Measurements from ENCODE around the gene KDM5A.
"Not testable (repeated sequence)": the region's sequence is repeated elsewhere in the genome, so short reads cannot be mapped to it uniquely, and the experiment has no call there.

The KDM5A gene

DNA sequence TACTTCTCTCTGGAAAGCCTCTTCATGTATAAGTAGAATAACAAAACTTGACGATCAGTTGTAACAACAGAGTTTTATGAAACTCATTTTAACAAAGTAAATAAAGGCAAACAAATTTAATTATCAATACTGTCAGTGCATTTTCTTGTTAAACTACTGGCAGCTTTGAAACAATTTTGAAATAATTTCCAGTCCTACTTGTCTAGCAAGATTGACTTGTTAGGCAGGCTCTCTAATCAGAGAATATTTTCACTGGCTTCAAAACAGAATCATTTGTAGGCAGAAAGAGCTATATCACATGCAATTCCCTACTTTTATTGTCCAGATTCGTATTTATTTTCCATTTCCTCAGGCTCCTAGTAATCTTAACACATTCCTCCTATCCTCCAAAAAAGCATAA lies 80.6 kb downstream of the KDM5A start:
- H3K9me3 Mint-ChIP-seq: no peaks in the 10 kb centered on the region
- intact Hi-C loops (cut with micrococcal nuclease): loop anchor here (10.0 kb wide), 1 partner anchor 576 kb away; no protein-coding TSS in a partner anchor
- no peaks in the 10 kb centered on the region for H3K4me1 Mint-ChIP-seq (ENCODE audit: low read depth)
- peaks cover 98% of the 10 kb centered on the region for H3K36me3 Mint-ChIP-seq (ENCODE audit: low read depth)
- no peak overlapping the region for H3K27ac Mint-ChIP-seq
- H3K27me3 Mint-ChIP-seq: no peaks in the 10 kb centered on the region
- H3K4me3 Mint-ChIP-seq: no peak overlapping the region

DNA sequence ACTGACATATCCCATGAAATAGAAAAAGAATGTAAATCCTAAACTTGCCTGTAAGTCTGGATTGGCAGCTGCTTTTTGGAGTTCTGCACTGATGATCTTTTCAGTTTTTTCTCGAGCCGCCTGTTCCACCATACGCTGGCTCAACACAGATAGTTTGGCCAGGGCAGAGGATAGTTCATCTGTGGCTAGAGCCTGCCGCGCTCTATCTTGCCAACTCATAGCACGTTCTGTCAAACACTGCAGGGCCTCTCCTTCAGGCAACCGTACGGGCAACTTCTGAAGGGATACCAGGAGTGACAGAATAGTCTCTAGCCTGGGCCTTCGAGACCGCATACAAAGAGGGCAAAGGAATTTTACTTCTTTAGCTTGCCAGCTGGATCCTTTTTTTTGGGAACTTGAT lies 81.7 kb downstream of the KDM5A start:
- H3K4me1 Mint-ChIP-seq (ENCODE audit: low read depth): no peaks in the 10 kb centered on the region
- no peaks in the 10 kb centered on the region for H3K27me3 Mint-ChIP-seq
- peaks cover 100% of the 10 kb centered on the region for H3K36me3 Mint-ChIP-seq (ENCODE audit: low read depth)
- H3K4me3 Mint-ChIP-seq: no peak overlapping the region
- intact Hi-C loops (cut with micrococcal nuclease): loop anchor here (10.0 kb wide), 1 partner anchor 577 kb away; no protein-coding TSS in a partner anchor
- peaks cover 4% of the 10 kb centered on the region for H3K9me3 Mint-ChIP-seq
- H3K27ac Mint-ChIP-seq: no peak overlapping the region

DNA sequence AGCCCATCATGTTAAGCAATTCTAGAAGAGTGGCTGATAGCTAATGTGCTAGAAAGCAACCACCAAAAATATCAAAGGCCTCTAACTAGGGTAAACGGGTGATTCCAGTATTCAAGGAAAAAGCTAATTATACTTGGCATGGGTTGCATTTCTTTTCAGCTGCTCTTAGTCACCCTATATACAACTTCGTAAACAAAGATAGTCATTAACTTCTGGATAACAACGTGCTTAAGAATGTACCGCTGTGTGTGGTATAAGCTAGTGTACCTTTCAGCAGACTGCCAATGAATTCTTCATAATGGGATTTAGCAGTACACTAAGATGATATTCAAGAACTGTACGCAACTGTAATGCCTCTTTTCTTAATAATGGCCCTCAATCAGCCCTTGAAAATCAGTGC lies 84.3 kb downstream of the KDM5A start:
- Mint-ChIP-seq H3K4me3 (no peak overlapping the region), H3K9me3 (peaks cover 17% of the 10 kb centered on the region), H3K27ac (no peak overlapping the region), H3K4me1 (ENCODE audit: low read depth) (peaks cover 12% of the 10 kb centered on the region), H3K27me3 (no peaks in the 10 kb centered on the region), H3K36me3 (ENCODE audit: low read depth) (peaks cover 100% of the 10 kb centered on the region)
- intact Hi-C loops (cut with micrococcal nuclease): loop anchor here (10.0 kb wide), 1 partner anchor 580 kb away; no protein-coding TSS in a partner anchor

DNA sequence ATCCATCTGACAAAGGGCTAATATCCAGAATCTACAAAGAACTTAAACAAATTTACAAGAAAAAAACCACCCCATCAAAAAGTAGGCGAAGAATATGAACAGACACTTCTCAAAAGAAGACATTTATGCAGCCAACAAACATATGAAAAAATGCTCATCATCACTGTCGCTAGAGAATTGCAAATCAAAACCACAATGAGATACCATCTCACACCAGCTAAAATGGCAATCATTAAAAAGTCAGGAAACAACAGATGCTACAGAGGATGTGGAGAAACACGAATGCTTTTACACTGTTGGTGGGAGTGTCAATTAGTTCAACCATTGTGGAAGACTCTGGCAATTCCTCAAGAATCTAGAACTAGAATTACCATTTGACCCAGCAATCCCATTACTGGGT lies 86.4 kb downstream of the KDM5A start:
- not testable (repeated sequence) for H3K27ac Mint-ChIP-seq, H3K4me3 Mint-ChIP-seq, H3K27me3 Mint-ChIP-seq
- intact Hi-C loops (cut with micrococcal nuclease): loop anchor here (10.0 kb wide), 1 partner anchor 582 kb away; no protein-coding TSS in a partner anchor
- Mint-ChIP-seq H3K9me3 (peaks cover 25% of the 10 kb centered on the region), H3K4me1 (ENCODE audit: low read depth) (peaks cover 21% of the 10 kb centered on the region), H3K36me3 (ENCODE audit: low read depth) (peaks cover 100% of the 10 kb centered on the region)

DNA sequence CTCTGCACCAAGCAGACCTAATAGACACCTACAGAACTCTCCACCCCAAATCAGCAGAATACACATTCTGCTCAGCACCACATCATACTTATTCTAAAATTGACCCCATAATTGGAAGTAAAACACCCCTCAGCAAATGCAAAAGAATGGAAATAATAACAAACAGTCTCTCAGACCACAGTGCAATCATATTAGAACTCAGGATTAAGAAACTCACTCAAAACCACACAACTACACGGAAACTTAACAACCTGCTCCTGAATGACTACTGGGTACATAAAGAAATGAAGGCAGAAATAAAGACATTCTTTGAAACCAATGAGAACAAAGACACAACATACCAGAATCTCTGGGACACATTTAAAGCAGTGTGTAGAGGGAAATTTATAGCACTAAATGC lies 89.0 kb downstream of the KDM5A start:
- Mint-ChIP-seq H3K9me3 (peaks cover 25% of the 10 kb centered on the region), H3K4me1 (ENCODE audit: low read depth) (peaks cover 22% of the 10 kb centered on the region), H3K36me3 (ENCODE audit: low read depth) (peaks cover 98% of the 10 kb centered on the region)
- H3K27me3 Mint-ChIP-seq, H3K27ac Mint-ChIP-seq, H3K4me3 Mint-ChIP-seq: not testable (repeated sequence)
- intact Hi-C loops (cut with micrococcal nuclease): loop anchor here (10.0 kb wide), 1 partner anchor 585 kb away; no protein-coding TSS in a partner anchor

DNA sequence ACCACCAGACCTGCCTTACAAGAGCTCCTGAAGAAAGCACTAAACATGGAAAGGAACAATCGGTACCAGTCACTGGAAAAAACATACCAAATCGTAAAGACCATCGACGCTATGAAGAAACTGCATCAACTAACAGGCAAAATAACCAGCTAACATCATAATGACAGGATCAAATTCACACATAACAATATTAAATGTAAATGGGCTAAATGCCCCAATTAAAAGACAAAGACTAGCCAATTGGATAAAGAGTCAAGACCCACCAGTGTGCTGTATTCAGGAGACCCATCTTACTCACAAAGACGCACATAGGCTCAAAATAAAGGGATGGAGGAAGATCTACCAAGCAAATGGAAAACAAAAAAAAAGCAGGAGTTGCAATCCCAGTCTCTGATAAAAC lies 89.6 kb downstream of the KDM5A start:
- H3K4me3 Mint-ChIP-seq; H3K27ac Mint-ChIP-seq; H3K27me3 Mint-ChIP-seq; intact Hi-C loops (cut with micrococcal nuclease): not testable (repeated sequence)
- Mint-ChIP-seq H3K36me3 (ENCODE audit: low read depth) (peaks cover 98% of the 10 kb centered on the region), H3K9me3 (peaks cover 25% of the 10 kb centered on the region), H3K4me1 (ENCODE audit: low read depth) (peaks cover 28% of the 10 kb centered on the region)

DNA sequence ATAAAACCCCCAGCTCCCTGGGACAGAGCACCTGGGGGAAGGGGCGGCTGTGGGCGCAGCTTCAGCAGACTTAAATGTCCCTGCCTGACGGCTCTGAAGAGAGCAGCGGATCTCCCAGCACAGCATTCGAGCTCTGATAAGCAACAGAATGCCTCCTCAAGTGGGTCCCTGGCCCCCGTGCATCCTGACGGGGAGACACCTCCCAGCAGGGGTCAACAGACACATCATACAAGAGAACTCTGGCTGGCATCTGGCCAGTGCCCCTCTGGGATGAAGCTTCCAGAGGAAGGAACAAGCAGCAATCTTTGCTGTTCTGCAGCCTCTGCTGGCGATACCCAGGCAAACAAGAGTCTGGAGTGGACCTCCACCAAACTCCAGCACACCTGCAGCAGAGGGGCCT lies 91.1 kb downstream of the KDM5A start:
- intact Hi-C loops (cut with micrococcal nuclease): not testable (repeated sequence)

DNA sequence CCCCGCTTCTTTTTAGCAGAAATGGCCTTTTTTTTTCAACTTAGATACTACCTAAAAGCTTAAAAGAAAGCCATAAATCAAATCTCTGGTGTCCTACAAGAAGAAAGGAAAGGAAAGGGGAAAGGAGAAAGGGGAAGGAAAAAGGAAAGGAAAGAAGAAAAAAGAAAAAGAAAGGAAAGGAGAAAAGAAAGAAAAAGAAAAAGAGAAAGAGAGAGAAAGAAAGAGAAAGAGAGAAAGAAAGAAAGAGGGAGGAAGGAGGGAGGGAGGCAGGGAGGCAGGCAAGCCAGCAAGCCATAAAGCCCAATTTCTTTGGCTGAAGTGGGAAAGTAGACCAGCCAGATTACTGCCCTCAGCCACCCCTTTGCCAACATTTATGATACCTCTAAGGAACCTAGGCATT lies 94.0 kb downstream of the KDM5A start:
- Mint-ChIP-seq H3K27ac (peak overlapping the region; percentile 4), H3K4me3 (no peak overlapping the region), H3K36me3 (ENCODE audit: low read depth) (peaks cover 94% of the 10 kb centered on the region), H3K9me3 (peaks cover 11% of the 10 kb centered on the region), H3K4me1 (ENCODE audit: low read depth) (peaks cover 26% of the 10 kb centered on the region), H3K27me3 (no peaks in the 10 kb centered on the region)
- intact Hi-C loops (cut with micrococcal nuclease): no loop called here

More for the DNA sequence above, 91.1 kb downstream of the KDM5A start:
- Mint-ChIP-seq H3K4me1 (ENCODE audit: low read depth) (peaks cover 33% of the 10 kb centered on the region), H3K36me3 (ENCODE audit: low read depth) (peaks cover 98% of the 10 kb centered on the region), H3K9me3 (peaks cover 25% of the 10 kb centered on the region)
- not testable (repeated sequence) for H3K27ac Mint-ChIP-seq, H3K4me3 Mint-ChIP-seq, H3K27me3 Mint-ChIP-seq

DNA sequence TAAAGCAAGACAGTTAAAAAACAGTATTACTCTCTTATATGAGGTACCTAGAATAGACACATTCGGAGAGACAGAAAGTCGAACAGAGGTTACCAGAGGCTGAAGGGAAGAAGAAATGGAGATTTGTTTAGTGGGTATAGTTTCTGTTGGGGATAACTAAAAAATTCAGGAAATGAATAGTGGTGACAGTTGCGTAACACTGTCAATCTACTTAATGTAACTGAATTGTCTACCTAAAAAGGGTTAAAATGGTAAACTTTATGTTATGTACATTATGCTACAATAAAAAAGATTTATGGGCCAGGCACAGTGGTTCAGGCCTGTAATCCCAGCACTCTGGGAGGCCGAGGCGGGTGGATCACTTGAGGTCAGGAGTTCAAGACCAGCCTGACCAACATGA lies 95.9 kb downstream of the KDM5A start:
- H3K36me3 Mint-ChIP-seq (ENCODE audit: low read depth): peaks cover 81% of the 10 kb centered on the region
- H3K9me3 Mint-ChIP-seq: no peaks in the 10 kb centered on the region
- no peak overlapping the region for H3K27ac Mint-ChIP-seq
- H3K27me3 Mint-ChIP-seq: no peaks in the 10 kb centered on the region
- peaks cover 16% of the 10 kb centered on the region for H3K4me1 Mint-ChIP-seq (ENCODE audit: low read depth)
- no peak overlapping the region for H3K4me3 Mint-ChIP-seq
- intact Hi-C loops (cut with micrococcal nuclease): no loop called here

DNA sequence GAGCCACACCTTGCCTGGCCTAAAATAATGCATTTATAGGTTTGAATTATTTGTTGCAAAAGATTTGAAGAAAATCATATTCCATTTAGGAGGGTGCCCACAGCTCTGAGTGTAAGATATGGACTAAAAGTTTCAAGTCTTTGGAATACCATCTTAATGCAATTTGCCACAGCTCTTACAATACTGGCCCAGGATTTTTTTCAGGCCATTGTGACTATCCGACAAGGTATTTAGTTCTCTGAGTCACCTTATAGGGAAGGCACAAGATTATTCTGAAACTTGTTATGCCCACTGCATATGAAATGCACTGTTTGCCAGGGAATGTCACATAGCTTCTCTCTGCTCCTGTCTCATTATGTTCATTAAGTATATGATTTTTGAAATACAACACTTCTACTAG lies 96.9 kb downstream of the KDM5A start:
- Mint-ChIP-seq H3K36me3 (ENCODE audit: low read depth) (peaks cover 83% of the 10 kb centered on the region), H3K9me3 (no peaks in the 10 kb centered on the region), H3K27me3 (no peaks in the 10 kb centered on the region), H3K27ac (no peak overlapping the region), H3K4me3 (no peak overlapping the region), H3K4me1 (ENCODE audit: low read depth) (peaks cover 24% of the 10 kb centered on the region)
- intact Hi-C loops (cut with micrococcal nuclease): no loop called here

DNA sequence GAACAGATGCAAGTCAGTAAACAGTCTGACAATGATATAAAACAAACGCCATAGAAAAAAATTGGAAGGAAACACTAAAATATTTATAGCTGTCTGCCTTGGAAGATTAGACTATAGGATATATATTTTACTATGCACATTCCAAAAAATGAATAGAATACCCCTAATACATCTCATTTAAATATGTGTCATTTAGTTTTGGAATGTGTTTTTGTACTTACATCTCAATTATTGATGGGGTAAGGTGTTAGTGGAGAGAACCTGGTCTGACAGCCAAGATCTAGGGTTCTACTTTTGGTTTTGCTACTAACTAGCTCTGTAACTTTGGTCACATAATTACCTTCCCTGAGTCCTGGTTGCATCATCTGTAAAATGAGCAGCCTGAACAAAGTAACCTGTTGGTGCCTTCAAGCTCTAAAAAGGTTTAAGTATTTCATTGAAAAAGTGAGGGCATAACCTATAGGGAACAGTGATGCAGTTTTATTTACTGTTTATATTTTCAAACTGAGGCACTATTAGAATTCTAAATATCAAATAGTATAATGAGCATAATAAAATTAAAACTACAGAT lies 97.9 kb downstream of the KDM5A start:
- intact Hi-C loops (cut with micrococcal nuclease): no loop called here
- Mint-ChIP-seq H3K4me3 (no peak overlapping the region), H3K36me3 (ENCODE audit: low read depth) (peaks cover 83% of the 10 kb centered on the region), H3K27ac (no peak overlapping the region), H3K27me3 (no peaks in the 10 kb centered on the region), H3K4me1 (ENCODE audit: low read depth) (peaks cover 26% of the 10 kb centered on the region), H3K9me3 (no peaks in the 10 kb centered on the region)

DNA sequence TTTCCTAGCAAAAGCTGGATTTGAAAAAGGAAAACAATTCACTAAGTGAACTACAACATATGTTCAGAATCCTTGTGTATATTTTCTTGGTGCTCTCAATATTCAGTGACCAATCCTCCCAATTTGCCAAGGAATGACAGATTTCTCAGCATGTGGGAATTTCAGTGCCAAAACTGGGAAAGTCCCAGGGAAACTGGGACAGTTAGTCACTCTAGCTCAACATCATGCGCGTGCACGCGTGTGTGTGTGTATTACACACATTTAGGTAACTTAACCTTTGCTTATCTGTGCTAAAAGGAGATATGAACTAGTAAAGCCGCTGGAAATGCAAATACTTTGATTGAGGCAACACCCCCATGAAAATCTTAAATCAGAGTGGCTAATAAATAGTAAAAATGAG lies 100.4 kb downstream of the KDM5A start:
- peaks cover 21% of the 10 kb centered on the region for H3K4me1 Mint-ChIP-seq (ENCODE audit: low read depth)
- no peak overlapping the region for H3K4me3 Mint-ChIP-seq
- no peak overlapping the region for H3K27ac Mint-ChIP-seq
- no peaks in the 10 kb centered on the region for H3K27me3 Mint-ChIP-seq
- H3K9me3 Mint-ChIP-seq: no peaks in the 10 kb centered on the region
- H3K36me3 Mint-ChIP-seq (ENCODE audit: low read depth): peaks cover 83% of the 10 kb centered on the region
- intact Hi-C loops (cut with micrococcal nuclease): no loop called here

DNA sequence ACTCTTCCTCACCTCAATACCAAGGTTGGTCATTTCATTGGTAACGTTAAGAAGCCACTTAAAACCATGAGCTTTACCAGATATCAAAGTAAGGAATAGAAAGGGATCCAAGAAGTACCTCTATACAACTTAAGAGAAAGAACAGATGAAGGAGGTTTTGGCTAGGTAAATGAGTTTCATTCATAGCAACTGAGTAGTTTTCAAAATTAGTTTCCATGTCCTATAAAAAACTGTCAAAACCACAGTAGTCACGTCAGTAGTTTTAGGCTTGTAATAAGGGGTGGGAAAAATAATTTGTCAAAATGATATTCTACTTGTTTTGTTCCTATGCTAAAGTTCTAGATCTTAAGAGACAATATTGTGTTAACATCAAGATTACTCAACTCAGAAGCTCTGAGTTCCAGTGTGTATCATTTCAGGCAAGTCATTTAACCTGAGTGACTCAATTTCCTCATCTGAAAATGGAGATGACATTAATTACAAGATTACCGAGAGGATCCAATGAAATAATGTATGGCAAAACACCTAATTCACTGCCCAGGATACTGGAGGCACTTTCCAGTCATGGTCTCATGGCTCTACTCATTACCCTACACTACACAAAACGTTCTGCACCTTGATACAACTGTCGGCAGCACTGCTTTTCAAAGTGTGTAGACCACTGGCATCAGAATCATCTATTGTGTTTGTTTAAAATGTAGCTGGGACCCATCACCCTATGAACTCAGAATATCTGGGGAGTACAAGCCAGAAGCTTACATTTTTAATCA lies 102.4 kb downstream of the KDM5A start:
- Mint-ChIP-seq H3K4me1 (ENCODE audit: low read depth) (peaks cover 16% of the 10 kb centered on the region), H3K27ac (no peak overlapping the region), H3K36me3 (ENCODE audit: low read depth) (peaks cover 83% of the 10 kb centered on the region), H3K27me3 (no peaks in the 10 kb centered on the region), H3K4me3 (no peak overlapping the region), H3K9me3 (no peaks in the 10 kb centered on the region)
- intact Hi-C loops (cut with micrococcal nuclease): no loop called here

DNA sequence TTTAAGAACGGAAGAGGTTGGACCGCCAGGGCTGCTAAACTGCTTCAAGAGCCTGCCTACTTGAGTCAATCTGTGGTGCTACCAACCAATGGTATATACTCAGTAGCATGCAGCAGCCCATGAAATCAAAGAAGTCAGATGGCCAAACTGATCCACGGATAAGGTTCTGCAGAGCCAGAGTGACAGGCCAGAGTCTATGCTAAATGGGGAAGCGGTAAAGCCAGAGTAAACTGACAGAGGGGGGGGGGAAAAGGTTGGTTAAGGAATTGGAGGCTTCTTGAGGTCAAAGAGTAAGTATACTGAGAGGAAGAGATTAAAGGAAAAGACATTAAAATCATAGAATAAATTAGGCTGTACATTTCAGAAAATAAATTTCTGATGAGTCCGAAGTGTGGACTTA lies 111.1 kb downstream of the KDM5A start:
- Mint-ChIP-seq H3K27me3 (no peaks in the 10 kb centered on the region), H3K36me3 (ENCODE audit: low read depth) (peaks cover 48% of the 10 kb centered on the region), H3K9me3 (no peaks in the 10 kb centered on the region), H3K27ac (no peak overlapping the region), H3K4me3 (no peak overlapping the region), H3K4me1 (ENCODE audit: low read depth) (peaks cover 7% of the 10 kb centered on the region)
- intact Hi-C loops (cut with micrococcal nuclease): no loop called here

Measured in dendritic cell treated with granulocyte-macrophage colony-stimulating factor and Interleukin-4, amounts not matched to agents 40 ng/mL and 50 ng/mL, for 4 days (primary cell).